ENCODE measurements around the gene RUNX2.

The RUNX2 gene

GRCh38 chr6:45686841-45687569 lies 358.9 kb downstream of the RUNX2 start:
- no peak for DNase-seq

DNA sequence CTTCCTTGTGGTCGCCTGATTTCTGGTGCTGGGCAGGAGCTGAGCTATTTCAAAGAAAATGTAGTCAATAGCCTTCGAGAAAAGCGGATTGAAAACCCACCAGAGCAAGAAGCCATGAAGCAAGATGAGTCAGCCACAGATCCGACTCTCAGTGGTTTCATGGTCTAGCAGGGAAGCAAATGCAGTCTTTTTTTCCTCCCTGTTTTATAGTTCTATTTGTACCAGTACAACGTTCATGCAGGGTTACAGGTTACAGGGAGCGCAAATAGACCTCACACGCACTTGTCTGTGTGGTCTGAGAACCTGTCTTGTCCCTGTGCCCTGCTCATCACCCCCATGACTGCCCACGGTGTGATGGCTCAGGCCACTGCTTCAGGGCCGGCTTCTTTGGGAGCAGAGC lies 359.4 kb downstream of the RUNX2 start:
- DNase-seq: no peak

DNA sequence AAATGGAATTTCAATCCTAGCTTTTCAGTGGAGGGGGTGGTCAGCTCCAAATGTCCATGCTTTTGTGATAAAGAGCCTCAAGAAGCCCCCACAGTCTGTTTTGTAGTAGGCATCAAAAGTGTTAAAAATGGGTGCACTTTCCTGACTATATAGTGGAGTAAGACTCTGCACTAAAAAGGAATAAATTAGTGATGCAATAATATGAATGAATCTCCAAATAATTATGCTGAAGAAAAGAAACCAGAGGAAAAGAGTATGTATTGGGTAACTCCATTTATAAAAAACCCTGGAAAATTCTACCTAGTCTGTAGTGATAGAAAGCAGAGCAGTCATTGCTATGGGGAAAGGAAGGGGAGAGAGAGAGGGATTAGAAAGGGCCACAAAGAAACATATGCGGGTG lies 360.1 kb downstream of the RUNX2 start:
- no peak for DNase-seq

GRCh38 chr6:45689926-45690615 lies 361.9 kb downstream of the RUNX2 start:
- no peak for DNase-seq

GRCh38 chr6:45690846-45691245 lies 362.7 kb downstream of the RUNX2 start:
- DNase-seq: no peak

DNA sequence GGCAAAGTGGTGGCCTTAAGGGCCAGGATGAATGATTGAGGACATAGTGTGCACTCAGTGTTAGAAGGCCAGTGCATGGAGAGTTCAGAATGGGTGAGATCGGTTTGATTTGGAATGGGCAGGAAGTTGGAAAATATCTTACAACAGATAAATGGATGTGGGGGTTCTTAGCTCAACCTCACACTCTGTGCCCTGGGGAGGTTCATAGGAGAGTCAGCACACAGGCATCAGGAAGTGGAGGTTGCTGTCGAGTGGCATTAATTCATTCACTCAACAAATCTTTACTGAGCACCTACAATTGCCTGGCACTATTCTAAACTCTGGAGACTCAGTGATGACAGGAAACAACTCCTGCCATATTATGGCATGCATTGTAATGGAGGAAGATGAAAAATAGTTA lies 363.3 kb downstream of the RUNX2 start:
- no peak for DNase-seq

GRCh38 chr6:45692021-45692420 lies 363.9 kb downstream of the RUNX2 start:
- no peak for DNase-seq

GRCh38 chr6:45696738-45697137 lies 368.6 kb downstream of the RUNX2 start:
- DNase-seq: no peak

DNA sequence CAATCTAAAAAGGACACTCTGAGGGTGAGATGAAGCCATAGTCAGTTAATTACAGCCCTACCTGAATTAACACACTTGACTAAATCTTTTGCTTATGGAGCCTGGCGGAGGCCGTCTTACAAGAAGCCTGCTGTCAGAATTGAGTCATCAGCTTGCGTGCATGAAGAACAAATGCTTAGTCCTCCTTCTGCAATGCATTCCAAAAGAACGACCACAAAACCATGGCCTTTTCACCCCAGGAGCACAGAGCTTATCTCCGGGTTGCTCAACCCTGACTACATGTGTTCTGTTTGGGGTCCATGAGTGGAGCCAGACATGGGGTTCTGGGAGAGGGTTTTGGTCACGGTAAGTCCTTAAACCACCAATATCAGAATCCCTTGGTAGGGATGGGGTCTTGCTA lies 369.5 kb downstream of the RUNX2 start:
- DNase-seq: no peak

GRCh38 chr6:45698046-45698445 lies 369.9 kb downstream of the RUNX2 start:
- no peak for DNase-seq

GRCh38 chr6:45699663-45700062 lies 371.5 kb downstream of the RUNX2 start:
- no peak for DNase-seq

DNA sequence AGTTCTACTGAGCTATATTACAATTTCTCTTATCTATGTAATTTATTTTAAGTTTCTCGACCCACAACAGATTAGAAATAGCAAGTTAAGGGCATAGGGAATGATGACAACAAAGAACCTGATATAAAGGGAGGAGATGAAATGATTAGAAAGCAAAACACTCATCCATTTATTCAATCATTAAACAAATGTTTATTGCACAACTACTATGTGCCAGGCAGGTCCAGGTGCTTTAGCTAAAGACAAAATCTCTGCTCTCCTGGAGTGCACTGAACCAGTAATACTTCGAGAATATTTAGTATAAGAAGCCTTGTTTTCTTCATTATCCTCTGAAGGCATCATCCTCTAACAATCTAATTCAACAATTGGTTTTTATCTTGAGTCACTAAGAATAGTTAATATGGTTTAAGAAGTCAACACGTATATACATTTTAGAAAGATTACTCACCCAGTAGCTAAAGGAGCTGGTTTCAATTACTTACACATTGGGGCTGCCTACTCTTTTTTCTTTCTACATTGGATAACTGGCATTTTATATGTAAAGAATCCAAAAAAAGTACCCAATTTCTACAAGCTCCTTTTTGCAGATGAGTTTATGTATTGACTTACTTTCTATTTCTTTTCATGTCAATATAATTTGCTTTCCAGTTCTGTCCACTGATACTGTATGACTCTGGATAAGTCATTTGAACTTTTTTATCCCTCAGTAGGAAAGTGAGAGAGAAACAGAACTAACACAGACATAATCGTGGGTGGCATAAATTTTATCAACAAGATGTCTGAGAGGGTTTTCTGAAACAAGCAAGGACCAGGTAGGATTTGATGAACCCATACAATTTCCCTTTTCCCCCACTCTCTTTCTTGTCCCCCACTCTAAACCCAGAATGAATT lies 375.0 kb downstream of the RUNX2 start:
- no peak for DNase-seq

DNA sequence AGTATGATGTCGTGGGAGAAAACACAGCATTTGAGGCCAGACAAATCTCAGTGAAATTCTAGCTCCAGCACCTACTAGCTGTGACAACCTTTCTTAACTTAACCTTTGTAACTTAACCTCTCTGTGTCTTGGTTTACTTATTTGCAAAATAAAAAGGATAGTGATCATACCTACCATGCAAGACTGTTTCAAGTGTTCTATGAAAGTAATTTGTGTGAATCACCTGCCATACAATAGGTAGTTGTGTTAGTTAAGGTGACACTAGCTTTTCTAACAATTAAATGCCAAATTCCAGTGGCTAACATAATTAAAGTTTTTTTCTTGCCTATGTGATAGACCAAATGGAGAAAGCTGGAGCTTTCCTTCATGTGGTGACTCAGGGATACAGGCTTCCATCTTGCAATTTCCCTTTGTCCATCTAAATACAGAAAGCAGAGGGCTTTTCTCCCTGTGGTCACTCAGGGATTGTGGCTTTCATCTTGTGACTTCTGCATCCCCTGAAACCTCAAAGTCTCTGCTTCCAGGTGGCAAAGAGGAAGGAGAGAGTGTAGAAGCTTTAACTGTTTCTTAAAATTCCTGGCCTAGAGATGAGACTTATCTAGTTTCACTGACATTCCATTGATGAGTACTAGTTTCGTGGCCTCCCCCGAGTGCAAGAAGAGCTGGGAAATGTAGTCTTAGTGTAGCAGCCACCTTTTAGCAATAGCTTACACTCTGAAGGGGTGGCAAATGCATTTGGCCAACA lies 376.1 kb downstream of the RUNX2 start:
- DNase-seq: no peak

DNA sequence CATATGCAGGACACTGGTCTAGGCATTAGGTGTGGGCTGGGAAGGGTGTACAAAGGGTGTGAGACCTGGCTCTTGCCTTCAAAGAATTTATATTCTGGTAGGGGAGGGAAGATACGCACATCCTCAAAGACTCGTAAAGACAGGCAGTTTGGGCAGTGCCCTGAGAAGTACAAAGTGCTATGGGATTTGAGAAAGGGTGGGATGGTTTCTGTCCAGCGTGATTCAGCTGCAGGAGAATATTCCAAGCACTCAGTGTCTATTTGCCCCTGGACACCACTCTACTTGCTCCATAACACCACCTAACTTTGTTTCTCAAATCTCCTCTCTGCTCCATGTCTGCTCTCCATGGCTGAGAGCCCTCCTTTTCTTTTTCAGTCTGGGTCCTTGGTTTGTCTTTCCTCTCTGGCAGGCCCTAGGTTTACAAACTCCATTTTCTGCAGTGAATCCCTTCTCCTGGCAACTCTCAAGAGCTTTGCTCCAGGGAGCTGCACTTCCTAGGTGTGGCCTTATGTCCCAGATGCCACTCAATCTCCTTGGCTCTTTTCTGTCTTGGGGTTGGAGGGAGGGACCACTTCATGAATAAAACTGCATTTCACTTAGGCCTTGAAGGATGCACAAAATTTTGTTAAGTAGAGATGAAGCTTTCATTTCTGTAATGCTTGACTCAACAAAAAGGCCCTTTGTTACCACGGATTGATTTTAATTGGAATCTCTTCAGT lies 377.2 kb downstream of the RUNX2 start:
- DNase-seq: no peak

GRCh38 chr6:45706319-45706718 lies 378.2 kb downstream of the RUNX2 start:
- no peak for DNase-seq

DNA sequence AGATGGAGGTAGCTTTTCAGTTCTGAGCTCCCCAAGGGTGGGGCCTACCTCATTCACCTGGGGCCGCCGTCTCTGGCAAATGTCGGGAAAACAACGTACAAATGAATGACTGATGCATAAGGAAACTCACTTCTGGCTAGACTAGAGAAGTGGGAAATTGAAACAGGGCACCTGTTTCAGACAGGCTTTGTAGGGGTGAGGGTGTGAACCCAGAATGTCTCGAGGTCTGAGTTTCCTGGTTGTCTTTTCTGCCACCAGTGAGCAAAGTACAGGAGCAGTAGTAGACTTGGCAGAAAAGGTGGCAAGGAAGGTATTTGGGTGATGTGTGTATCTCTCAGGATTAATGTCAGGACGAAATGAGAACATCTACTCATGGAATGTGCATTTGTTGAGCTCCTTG lies 379.0 kb downstream of the RUNX2 start:
- no peak for DNase-seq

- DNase-seq: no peak
Measured at GRCh38 chr6:45709781-45710220, 381.7 kb downstream of the RUNX2 start.

- no peak for DNase-seq
Measured at GRCh38 chr6:45710304-45710821, 382.2 kb downstream of the RUNX2 start.

GRCh38 chr6:45712076-45712475 lies 383.9 kb downstream of the RUNX2 start:
- no peak for DNase-seq

DNA sequence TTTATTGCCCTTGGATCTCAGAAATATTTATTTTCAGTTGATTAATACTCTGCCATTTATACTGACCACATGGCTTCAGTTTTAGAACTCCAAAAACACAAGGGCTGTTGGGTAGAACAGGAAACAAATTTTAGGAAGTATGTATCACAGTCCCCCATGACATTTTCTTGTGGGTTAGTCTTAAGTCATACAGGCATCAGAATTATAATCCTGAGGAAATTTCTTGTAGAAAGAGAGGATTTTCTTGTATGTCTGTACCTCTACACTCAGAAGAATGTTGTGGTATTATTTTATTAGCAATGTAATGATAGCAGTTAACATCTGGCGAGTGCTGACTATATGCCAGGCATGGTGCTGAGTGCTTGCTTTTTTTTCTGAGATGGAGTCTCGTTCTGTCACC lies 384.7 kb downstream of the RUNX2 start:
- no peak for DNase-seq
